Measurements from ENCODE around the gene DHRSX.
"Not testable (repeated sequence)": the region's sequence is repeated elsewhere in the genome, so short reads cannot be mapped to it uniquely, and the experiment has no call there.

- TF ChIP-seq POLR2A (IDR thresholded peaks at IDR 0.05; ENCODE audit: low read depth, low read length); CTCF (IDR thresholded peaks at IDR 0.05; ENCODE audit: extremely low read depth in 1 of 2, insufficient read depth in 1 of 2, low read depth in 1 of 2, low read length in 2 of 2); MAX (IDR thresholded peaks at IDR 0.05; ENCODE audit: insufficient read depth, insufficient read length); POLR2AphosphoS5 (IDR thresholded peaks at IDR 0.05; ENCODE audit: insufficient read depth, low read depth, low read length); EZH2 (IDR thresholded peaks at IDR 0.05; ENCODE audit: borderline replicate concordance, low read depth, low read length, severe bottlenecking): not testable (repeated sequence)
These were observed 229.2 kb downstream of the DHRSX start for GRCh38 chrX:2271595-2271994.

Data from endothelial cell of umbilical vein (primary cell).